Measurements from ENCODE around the gene ZNF471. TPM values are rescaled to one million over a fixed set of nuclear protein-coding genes. Genes with fewer than 3 reads are reported as not detected.

ZNF471 gene
- total RNA-seq, 1 donor from 2014 or later, result 4.2 TPM

DNA sequence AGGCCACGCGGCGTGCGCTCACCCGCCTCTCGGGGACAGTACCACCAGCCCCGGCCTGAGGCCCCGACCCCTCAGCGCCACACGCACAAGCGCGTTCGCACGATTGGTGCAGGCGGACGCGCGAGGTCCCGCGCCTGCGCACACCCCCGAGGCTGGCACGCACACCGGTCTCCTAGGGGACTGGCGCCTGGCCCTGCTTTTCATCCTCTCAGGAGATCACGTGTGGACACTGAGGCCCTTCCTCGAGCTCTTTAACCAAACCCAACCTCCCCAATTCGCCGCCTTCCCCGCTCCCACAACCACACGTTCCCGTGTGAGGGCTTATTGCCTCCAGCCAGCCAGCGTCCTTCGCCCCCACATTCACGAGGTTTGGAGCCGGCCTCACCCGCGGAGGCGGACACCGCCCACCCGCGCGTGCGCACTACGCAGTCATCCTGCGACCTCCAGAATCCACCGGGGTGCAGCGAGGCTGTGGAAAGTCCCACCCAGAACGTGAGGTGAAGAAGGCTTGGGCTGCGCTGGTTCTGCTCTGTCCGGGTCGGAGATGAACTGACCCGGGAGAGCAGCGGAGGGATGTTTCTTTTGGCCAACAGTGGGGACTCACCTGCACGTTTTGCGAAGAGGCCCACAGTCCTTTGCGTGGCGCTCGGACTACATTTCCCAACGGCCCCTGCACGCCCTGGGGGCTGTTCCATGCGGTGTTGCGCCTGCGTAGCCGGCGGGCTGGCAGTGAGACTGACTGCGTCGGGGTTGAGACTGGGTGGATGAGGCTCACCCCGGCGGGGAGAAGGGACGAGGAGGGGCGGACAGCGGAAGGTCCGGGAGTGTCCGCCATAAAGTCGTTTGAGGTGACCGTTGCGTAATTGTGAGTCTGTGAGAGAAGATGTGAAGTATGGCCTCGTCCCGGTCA, 30.0 kb upstream of the ZNF471 start:
- H3K4me1 ChIP-seq, result peaks cover 20% of the 10 kb centered on the region
- peaks cover 0 to 9% of the 10 kb centered on the region in 2 donors for H3K36me3 ChIP-seq
- DNase-seq (ENCODE audit: extremely low spot score in 2 of 2), result peak in 1 of 2 donors; percentile 89
- peak; percentile 85 to 92 for TF ChIP-seq POLR2AphosphoS5 (IDR thresholded peaks at IDR 0.05; ENCODE audit: insufficient read depth in 1 of 2, low read depth in 1 of 2)
- no peak for TF ChIP-seq POLR2A (IDR thresholded peaks at IDR 0.05)
- peak overlapping the region; percentile 54 to 75 for H3K4me3 ChIP-seq
- intact Hi-C loops (cut with DNase I), result loop anchor here (10.0 kb wide), 1 partner anchor 87 kb away; the partner anchor contains the start of gene ZNF470
- H3K9me3 ChIP-seq, result peaks cover 25% of the 10 kb centered on the region
- no peaks in the 10 kb centered on the region for H3K27me3 ChIP-seq
- peak overlapping the region; percentile 68 for H3K27ac ChIP-seq

DNA sequence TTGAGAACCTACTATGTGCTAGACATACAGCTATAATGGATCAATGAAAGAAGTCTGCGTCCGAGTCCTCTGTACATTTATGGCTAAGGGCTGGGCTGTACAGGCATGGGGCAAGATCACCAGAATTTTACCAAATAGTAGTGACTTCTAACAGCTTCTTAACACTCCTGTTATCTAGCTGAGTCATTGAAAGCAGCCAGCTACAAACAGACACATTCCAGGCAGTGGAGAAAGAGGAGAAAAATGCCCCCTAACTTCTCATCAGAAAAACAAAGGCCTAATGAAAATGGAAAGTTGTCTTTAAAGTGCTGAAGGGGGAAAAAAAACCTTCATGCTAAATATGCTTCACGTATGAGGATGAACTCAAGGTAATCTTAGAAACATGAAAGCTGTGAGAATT, 16.3 kb upstream of the ZNF471 start:
- intact Hi-C loops (cut with DNase I), result no loop called here
- DNase-seq (ENCODE audit: extremely low spot score in 2 of 2), result no peak
- H3K27me3 ChIP-seq, result no peaks in the 10 kb centered on the region
- TF ChIP-seq, protein P1, sequence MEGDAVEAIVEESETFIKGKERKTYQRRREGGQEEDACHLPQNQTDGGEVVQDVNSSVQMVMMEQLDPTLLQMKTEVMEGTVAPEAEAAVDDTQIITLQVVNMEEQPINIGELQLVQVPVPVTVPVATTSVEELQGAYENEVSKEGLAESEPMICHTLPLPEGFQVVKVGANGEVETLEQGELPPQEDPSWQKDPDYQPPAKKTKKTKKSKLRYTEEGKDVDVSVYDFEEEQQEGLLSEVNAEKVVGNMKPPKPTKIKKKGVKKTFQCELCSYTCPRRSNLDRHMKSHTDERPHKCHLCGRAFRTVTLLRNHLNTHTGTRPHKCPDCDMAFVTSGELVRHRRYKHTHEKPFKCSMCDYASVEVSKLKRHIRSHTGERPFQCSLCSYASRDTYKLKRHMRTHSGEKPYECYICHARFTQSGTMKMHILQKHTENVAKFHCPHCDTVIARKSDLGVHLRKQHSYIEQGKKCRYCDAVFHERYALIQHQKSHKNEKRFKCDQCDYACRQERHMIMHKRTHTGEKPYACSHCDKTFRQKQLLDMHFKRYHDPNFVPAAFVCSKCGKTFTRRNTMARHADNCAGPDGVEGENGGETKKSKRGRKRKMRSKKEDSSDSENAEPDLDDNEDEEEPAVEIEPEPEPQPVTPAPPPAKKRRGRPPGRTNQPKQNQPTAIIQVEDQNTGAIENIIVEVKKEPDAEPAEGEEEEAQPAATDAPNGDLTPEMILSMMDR (IDR thresholded peaks at IDR 0.05), result no peak
- TF ChIP-seq POLR2AphosphoS5 (IDR thresholded peaks at IDR 0.05; ENCODE audit: insufficient read depth in 1 of 2, low read depth in 1 of 2), result no peak
- TF ChIP-seq POLR2A (IDR thresholded peaks at IDR 0.05), result no peak
- H3K4me3 ChIP-seq, result no peak overlapping the region
- no peaks in the 10 kb centered on the region for H3K4me1 ChIP-seq
- no peak overlapping the region for H3K27ac ChIP-seq
- H3K9me3 ChIP-seq, result peaks cover 52% of the 10 kb centered on the region
- H3K36me3 ChIP-seq, result peaks cover 4 to 46% of the 10 kb centered on the region in 2 donors

DNA sequence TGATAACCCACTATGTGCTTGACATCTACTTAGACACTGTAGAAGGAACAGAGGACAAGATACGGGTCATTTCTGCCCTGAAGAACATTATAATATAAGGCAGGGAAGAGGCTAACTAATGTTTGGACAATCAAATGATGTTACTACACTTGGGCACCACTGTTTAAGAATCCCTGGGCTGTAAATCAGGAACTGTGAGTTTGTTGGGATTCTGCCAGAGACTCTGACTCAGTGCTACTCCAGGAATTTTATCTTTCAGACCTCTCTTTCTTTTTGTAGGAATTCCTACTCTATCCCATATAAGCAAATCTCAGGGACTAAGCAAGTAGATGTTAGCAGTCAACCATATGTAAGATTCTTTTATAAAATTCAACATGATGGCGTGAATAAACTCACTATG, 3.1 kb upstream of the ZNF471 start:
- no peaks in the 10 kb centered on the region for H3K27me3 ChIP-seq
- H3K4me3 ChIP-seq, result no peak overlapping the region
- intact Hi-C loops (cut with DNase I), result no loop called here
- H3K4me1 ChIP-seq, result peaks cover 7% of the 10 kb centered on the region
- no peaks in the 10 kb centered on the region for H3K9me3 ChIP-seq
- TF ChIP-seq POLR2A (IDR thresholded peaks at IDR 0.05), result no peak
- no peak for TF ChIP-seq POLR2AphosphoS5 (IDR thresholded peaks at IDR 0.05; ENCODE audit: insufficient read depth in 1 of 2, low read depth in 1 of 2)
- TF ChIP-seq, protein P1 (IDR thresholded peaks at IDR 0.05), result no peak
- no peak for DNase-seq (ENCODE audit: extremely low spot score in 2 of 2)
- H3K27ac ChIP-seq, result no peak overlapping the region
- peaks cover 0 to 5% of the 10 kb centered on the region in 2 donors for H3K36me3 ChIP-seq

DNA sequence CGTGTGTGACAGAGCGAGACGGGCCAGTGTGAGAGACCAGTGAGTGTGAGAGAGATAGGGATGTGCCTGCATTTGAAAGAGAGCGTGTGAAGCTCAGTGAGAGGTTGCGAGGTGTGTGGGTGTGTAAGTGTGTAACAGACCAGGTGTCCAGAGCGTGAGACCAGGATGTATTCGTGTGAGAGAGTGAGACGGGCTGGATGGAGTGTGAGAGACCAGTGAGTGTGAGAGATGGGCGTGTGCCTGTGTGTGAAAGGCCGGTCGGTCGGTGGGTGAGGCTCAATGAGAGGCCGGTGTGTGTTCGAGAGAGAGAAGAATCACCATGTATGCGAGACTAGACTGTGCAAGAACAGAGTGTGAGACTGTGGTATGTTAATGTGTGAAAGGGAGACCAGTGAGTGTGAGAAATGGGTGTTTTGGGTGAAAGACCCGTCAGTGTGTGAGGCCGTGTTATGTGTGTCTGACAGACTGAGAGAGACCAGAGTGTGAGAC, 679 bp downstream of the ZNF471 start:
- no peak for DNase-seq (ENCODE audit: extremely low spot score in 2 of 2)
- TF ChIP-seq, protein P1 (IDR thresholded peaks at IDR 0.05), result no peak
- TF ChIP-seq POLR2AphosphoS5 (IDR thresholded peaks at IDR 0.05; ENCODE audit: insufficient read depth in 1 of 2, low read depth in 1 of 2) (no peak), POLR2A (IDR thresholded peaks at IDR 0.05) (no peak)
- H3K27ac ChIP-seq, result peak overlapping the region; percentile 89
- peak overlapping the region; percentile 59 to 63 for H3K4me3 ChIP-seq
- intact Hi-C loops (cut with DNase I), result no loop called here
- peaks cover 7% of the 10 kb centered on the region for H3K4me1 ChIP-seq
- H3K9me3 ChIP-seq, result no peaks in the 10 kb centered on the region
- no peaks in the 10 kb centered on the region for H3K27me3 ChIP-seq
- H3K36me3 ChIP-seq, result peaks cover 0 to 18% of the 10 kb centered on the region in 2 donors

DNA sequence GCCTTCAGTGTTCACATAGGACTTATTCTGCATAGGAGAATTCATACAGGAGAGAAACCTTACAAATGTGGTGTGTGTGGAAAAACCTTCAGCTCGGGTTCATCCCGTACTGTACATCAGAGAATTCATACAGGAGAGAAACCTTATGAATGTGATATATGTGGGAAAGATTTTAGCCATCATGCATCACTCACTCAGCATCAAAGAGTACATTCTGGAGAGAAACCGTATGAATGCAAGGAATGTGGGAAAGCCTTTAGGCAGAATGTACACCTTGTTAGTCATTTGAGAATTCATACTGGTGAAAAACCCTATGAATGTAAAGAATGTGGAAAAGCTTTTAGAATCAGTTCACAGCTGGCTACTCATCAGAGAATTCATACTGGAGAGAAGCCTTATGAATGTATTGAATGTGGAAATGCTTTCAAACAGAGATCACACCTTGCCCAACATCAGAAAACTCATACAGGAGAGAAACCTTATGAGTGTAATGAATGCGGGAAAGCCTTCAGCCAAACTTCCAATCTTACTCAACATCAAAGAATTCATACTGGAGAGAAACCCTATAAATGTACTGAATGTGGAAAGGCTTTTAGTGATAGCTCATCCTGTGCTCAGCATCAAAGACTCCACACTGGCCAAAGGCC, 17.7 kb downstream of the ZNF471 start:
- H3K4me1 ChIP-seq, result no peaks in the 10 kb centered on the region
- no peaks in the 10 kb centered on the region for H3K27me3 ChIP-seq
- peaks cover 3 to 50% of the 10 kb centered on the region in 2 donors for H3K36me3 ChIP-seq
- no peak for DNase-seq (ENCODE audit: extremely low spot score in 2 of 2)
- H3K27ac ChIP-seq, result no peak overlapping the region
- TF ChIP-seq POLR2AphosphoS5 (IDR thresholded peaks at IDR 0.05; ENCODE audit: insufficient read depth in 1 of 2, low read depth in 1 of 2) (no peak), POLR2A (IDR thresholded peaks at IDR 0.05) (no peak)
- H3K4me3 ChIP-seq, result no peak overlapping the region
- H3K9me3 ChIP-seq, result peaks cover 78% of the 10 kb centered on the region
- intact Hi-C loops (cut with DNase I), result no loop called here

All from vagina (tissue), 2 donors.